NCI-H82 (cell line): Measurements from ENCODE around the gene CDK16.

Experiments
- DNase-seq: peaks from one replicate; lab custom pipeline; 2025; lab: John Stamatoyannopoulos, UW

CDK16 gene

GRCh38 chrX:47186096-47186740 lies 32.3 kb upstream of the CDK16 start:
- no peak for DNase-seq

- no peak for DNase-seq
Observed at GRCh38 chrX:47187106-47187677, 31.3 kb upstream of the CDK16 start.

GRCh38 chrX:47189906-47190305 lies 28.6 kb upstream of the CDK16 start:
- DNase-seq: peak; percentile 26

GRCh38 chrX:47190445-47191269 lies 27.8 kb upstream of the CDK16 start:
- DNase-seq: peak; percentile 96

GRCh38 chrX:47191331-47191730 lies 27.1 kb upstream of the CDK16 start:
- peak; percentile 62 for DNase-seq

- DNase-seq: peak; percentile 91
Observed at GRCh38 chrX:47191806-47192401, 26.6 kb upstream of the CDK16 start.

GRCh38 chrX:47193475-47194193 lies 24.8 kb upstream of the CDK16 start, which contains the start of gene UBA1:
TSS of gene UBA1 (plus strand) at chrX:47193829. CDS start at chrX:47198803, 4,974 bp downstream.
- DNase-seq: peak; percentile 98

GRCh38 chrX:47194194-47194787 lies 24.2 kb upstream of the CDK16 start:
- no peak for DNase-seq

GRCh38 chrX:47196098-47196497 lies 22.4 kb upstream of the CDK16 start:
- DNase-seq: no peak

GRCh38 chrX:47197526-47197925 lies 21.0 kb upstream of the CDK16 start:
- DNase-seq: no peak

GRCh38 chrX:47198026-47198686 lies 20.3 kb upstream of the CDK16 start:
- DNase-seq: no peak

- no peak for DNase-seq
Observed at GRCh38 chrX:47198687-47199080, 19.8 kb upstream of the CDK16 start.

- DNase-seq: no peak
Observed at GRCh38 chrX:47199286-47199685, 19.2 kb upstream of the CDK16 start.

GRCh38 chrX:47200385-47201150 lies 17.9 kb upstream of the CDK16 start:
- peak; percentile 6 for DNase-seq

- DNase-seq: no peak
Observed at GRCh38 chrX:47201345-47201944, 17.0 kb upstream of the CDK16 start.

GRCh38 chrX:47202316-47202715 lies 16.2 kb upstream of the CDK16 start:
- DNase-seq: no peak

GRCh38 chrX:47202877-47203276 lies 15.6 kb upstream of the CDK16 start:
- DNase-seq: no peak

GRCh38 chrX:47204970-47205369 lies 13.5 kb upstream of the CDK16 start:
- peak; percentile 37 for DNase-seq

GRCh38 chrX:47206316-47206715 lies 12.2 kb upstream of the CDK16 start:
- no peak for DNase-seq

- DNase-seq: no peak
Observed at GRCh38 chrX:47208108-47208507, 10.4 kb upstream of the CDK16 start.
